KMS-11 (cell line): Measurements from ENCODE around the gene HHAT.

Experiments
- H2AFZ ChIP-seq: fragments of 200-600 bp; sonication (generic); 2 replicates; pipeline ENCODE4 v1.6.1; 2016; ENCODE audit warnings: antibody characterized with exemption, mixed run types, low read depth
- H3K27ac ChIP-seq: fragments of 200-600 bp; sonication (generic); 2 replicates; pipeline ENCODE4 v1.6.1; 2016; ENCODE audit warnings: mild to moderate bottlenecking, mixed run types
- H3K27me3 ChIP-seq: fragments of 200-600 bp; sonication (generic); 2 replicates; pipeline ENCODE4 v1.6.1; 2017; ENCODE audit warnings: mild to moderate bottlenecking, low read depth, mixed run types, moderate library complexity; ENCODE audit not compliant: insufficient read depth
- H3K36me3 ChIP-seq: fragments of 200-600 bp; sonication (generic); 2 replicates; pipeline ENCODE4 v1.6.1; 2017; ENCODE audit warnings: mild to moderate bottlenecking, mixed run types; ENCODE audit not compliant: insufficient read depth
- H3K4me1 ChIP-seq: fragments of 200-600 bp; sonication (generic); 2 replicates; pipeline ENCODE4 v1.6.1; 2016; ENCODE audit warnings: mild to moderate bottlenecking, low read depth, mixed run types; ENCODE audit not compliant: poor library complexity, severe bottlenecking
- H3K4me2 ChIP-seq: fragments of 200-600 bp; sonication (generic); 2 replicates; pipeline ENCODE4 v1.7.0; 2016; ENCODE audit warnings: mild to moderate bottlenecking, mixed run types
- H3K4me3 ChIP-seq: fragments of 200-600 bp; sonication (generic); IDR thresholded peaks from 2 replicates; pipeline ENCODE4 v1.6.1; 2017; ENCODE audit warnings: low read depth, low read length, mixed read lengths; ENCODE audit not compliant: insufficient read depth
- H3K79me2 ChIP-seq: fragments of 200-600 bp; sonication (generic); 2 replicates; pipeline ENCODE4 v1.6.1; 2016; ENCODE audit warnings: low read depth, mixed run types; ENCODE audit not compliant: insufficient read depth
- H3K9ac ChIP-seq: fragments of 200-600 bp; sonication (generic); 2 replicates; pipeline ENCODE4 v1.6.1; 2016; ENCODE audit warnings: mild to moderate bottlenecking, mixed run types
- H4K20me1 ChIP-seq: fragments of 200-600 bp; sonication (generic); 2 replicates; pipeline ENCODE4 v1.6.1; 2016; ENCODE audit warnings: mild to moderate bottlenecking, mixed run types; ENCODE audit not compliant: insufficient read depth
- TF ChIP-seq, protein P1 (sequence below): fragments of 200-600 bp; sonication (generic); conservative IDR thresholded peaks from 2 replicates; pipeline ENCODE4 v1.6.1; 2017; ENCODE audit warnings: low read depth, mild to moderate bottlenecking, antibody characterized with exemption, low read length, moderate library complexity, mixed read lengths

Gene HHAT

DNA sequence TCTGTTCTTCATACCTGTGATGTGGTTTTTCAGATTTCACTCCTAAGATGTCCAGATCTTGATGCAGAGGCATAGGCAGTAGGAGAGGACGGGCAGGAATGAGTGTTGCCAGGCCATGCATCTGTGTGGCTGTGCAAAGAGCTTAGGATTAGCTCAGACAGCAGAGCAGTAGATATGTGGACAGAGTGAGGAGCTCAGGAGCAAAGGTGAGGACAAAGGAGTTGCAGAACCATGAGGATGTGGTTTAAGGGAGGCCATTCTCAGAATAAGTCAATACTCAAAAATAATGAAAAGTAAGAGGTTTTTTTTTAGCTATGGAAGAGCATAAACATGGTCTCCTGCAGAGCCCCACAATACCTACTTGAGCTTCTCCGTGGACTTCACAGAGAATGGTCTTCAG is 158.3 kb downstream of the HHAT start:
- H3K36me3 ChIP-seq = no peaks in the 10 kb centered on the region
- TF ChIP-seq, protein P1, sequence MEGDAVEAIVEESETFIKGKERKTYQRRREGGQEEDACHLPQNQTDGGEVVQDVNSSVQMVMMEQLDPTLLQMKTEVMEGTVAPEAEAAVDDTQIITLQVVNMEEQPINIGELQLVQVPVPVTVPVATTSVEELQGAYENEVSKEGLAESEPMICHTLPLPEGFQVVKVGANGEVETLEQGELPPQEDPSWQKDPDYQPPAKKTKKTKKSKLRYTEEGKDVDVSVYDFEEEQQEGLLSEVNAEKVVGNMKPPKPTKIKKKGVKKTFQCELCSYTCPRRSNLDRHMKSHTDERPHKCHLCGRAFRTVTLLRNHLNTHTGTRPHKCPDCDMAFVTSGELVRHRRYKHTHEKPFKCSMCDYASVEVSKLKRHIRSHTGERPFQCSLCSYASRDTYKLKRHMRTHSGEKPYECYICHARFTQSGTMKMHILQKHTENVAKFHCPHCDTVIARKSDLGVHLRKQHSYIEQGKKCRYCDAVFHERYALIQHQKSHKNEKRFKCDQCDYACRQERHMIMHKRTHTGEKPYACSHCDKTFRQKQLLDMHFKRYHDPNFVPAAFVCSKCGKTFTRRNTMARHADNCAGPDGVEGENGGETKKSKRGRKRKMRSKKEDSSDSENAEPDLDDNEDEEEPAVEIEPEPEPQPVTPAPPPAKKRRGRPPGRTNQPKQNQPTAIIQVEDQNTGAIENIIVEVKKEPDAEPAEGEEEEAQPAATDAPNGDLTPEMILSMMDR = no peak
- no peaks in the 10 kb centered on the region for H3K4me1 ChIP-seq
- H3K4me2 ChIP-seq = no peak overlapping the region
- H4K20me1 ChIP-seq = no peaks in the 10 kb centered on the region
- H3K9ac ChIP-seq = no peak overlapping the region
- H3K79me2 ChIP-seq = no peaks in the 10 kb centered on the region
- no peak overlapping the region for H3K4me3 ChIP-seq
- no peak overlapping the region for H3K27ac ChIP-seq
- no peak overlapping the region for H2AFZ ChIP-seq
- no peaks in the 10 kb centered on the region for H3K27me3 ChIP-seq

DNA sequence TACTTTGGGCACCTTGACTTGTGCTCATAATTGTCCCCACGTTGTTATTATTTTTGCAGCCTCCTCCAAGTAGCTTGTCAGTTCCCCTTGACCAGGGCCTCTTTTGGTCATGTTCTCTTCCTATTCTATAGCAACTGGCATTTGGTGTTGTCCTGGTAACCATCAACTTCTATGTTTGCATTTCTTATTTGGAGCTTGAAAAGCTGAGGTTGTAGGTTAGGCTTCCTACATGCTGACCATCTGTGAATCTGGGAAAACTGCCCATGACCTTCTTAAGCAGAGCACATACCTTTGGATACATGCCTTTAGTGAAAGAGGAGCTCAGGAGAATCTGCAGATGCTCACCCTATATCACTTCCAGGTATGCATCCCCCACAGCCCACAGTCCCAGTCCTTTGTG is 160.8 kb downstream of the HHAT start:
- TF ChIP-seq, protein P1 = no peak
- H3K36me3 ChIP-seq = no peaks in the 10 kb centered on the region
- H4K20me1 ChIP-seq = no peaks in the 10 kb centered on the region
- H3K4me1 ChIP-seq = no peaks in the 10 kb centered on the region
- H3K27me3 ChIP-seq = no peaks in the 10 kb centered on the region
- no peak overlapping the region for H3K4me3 ChIP-seq
- no peak overlapping the region for H2AFZ ChIP-seq
- H3K4me2 ChIP-seq = no peak overlapping the region
- no peak overlapping the region for H3K27ac ChIP-seq
- no peak overlapping the region for H3K9ac ChIP-seq
- H3K79me2 ChIP-seq = no peaks in the 10 kb centered on the region

DNA sequence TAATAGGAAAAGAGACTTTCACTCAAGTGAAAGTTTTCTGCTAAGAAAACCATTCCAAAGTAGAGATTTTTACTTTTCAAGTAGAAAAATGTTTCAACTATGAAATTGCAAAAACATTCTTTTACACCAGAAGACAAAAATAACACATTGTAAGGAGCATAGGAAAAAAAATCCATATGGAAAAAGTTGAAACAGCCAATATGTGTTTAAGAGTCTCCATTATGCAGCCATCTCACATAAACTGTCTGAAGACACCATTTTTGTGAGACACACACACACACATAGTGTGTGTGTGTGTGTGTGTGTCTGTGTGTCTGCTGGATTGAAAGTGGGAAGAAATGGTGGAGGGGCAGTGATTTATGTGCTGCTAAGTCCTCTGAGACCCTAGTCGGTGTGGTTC is 162.1 kb downstream of the HHAT start:
- H3K4me3 ChIP-seq = no peak overlapping the region
- no peaks in the 10 kb centered on the region for H3K4me1 ChIP-seq
- no peak overlapping the region for H3K9ac ChIP-seq
- no peak overlapping the region for H3K4me2 ChIP-seq
- H3K27ac ChIP-seq = no peak overlapping the region
- no peaks in the 10 kb centered on the region for H3K27me3 ChIP-seq
- TF ChIP-seq, protein P1 = no peak
- H4K20me1 ChIP-seq = no peaks in the 10 kb centered on the region
- H3K79me2 ChIP-seq = no peaks in the 10 kb centered on the region
- no peaks in the 10 kb centered on the region for H3K36me3 ChIP-seq
- H2AFZ ChIP-seq = no peak overlapping the region

DNA sequence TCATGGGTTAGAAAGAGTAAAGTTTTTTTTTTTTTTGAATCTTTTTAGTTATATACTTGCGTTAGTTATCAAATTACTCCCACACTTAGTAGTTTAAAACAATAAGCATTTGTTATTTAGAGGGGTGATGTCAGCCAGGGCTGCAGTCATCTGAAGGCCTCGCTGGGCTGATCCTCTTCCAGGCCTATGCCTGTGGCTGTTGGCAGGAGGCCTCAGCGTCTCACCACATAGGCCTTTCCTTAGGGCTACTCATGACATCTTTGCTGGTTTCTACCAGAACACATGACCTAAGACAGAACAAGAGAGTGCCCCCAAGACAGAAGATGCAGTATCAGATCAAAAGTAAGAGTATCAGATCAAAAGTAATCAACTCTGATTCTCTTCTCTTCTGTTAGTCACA is 167.4 kb downstream of the HHAT start:
- Histone ChIP-seq H2AFZ (no peak overlapping the region), H3K27me3 (no peaks in the 10 kb centered on the region), H3K4me2 (no peak overlapping the region), H3K9ac (no peak overlapping the region), H3K36me3 (no peaks in the 10 kb centered on the region), H4K20me1 (no peaks in the 10 kb centered on the region), H3K4me3 (no peak overlapping the region), H3K79me2 (no peaks in the 10 kb centered on the region), H3K27ac (no peak overlapping the region), H3K4me1 (no peaks in the 10 kb centered on the region)
- TF ChIP-seq, protein P1 = no peak

DNA sequence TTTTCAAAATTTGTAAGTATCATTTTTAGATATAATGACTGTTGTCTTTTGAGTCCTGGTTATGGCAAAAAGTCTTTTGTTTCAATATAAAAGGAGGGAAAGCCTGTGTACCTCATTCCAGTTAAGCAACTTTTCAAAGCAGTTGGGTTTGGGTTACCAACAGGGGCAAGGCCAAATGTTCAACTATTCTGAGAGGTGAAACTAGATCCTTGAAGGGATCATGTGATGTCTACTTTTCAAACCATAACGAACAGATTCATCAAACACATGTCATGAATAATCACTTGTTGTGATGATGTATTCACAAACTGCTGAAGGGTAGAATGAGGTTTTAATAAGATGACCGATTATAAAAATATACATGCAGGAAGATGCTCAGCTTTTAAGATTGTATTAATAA is 171.3 kb downstream of the HHAT start:
- Histone ChIP-seq H4K20me1 (no peaks in the 10 kb centered on the region), H3K4me3 (no peak overlapping the region), H3K27ac (no peak overlapping the region), H2AFZ (no peak overlapping the region), H3K9ac (no peak overlapping the region), H3K36me3 (no peaks in the 10 kb centered on the region), H3K4me2 (no peak overlapping the region), H3K4me1 (no peaks in the 10 kb centered on the region), H3K79me2 (no peaks in the 10 kb centered on the region), H3K27me3 (no peaks in the 10 kb centered on the region)
- TF ChIP-seq, protein P1 = no peak
